ENCODE measurements around the gene POLR3GL. TPM values are rescaled to one million over a fixed set of nuclear protein-coding genes. Genes with fewer than 3 reads are reported as not detected.
A peak's percentile ranks its signal among the peaks of the same experiment; 100 is the strongest.

The POLR3GL gene
- total RNA-seq, 1 donor from 2014 or later, result 12.0 TPM

- Histone ChIP-seq H3K27ac (no peak overlapping the region), H3K36me3 (no peaks in the 10 kb centered on the region), H3K27me3 (peaks cover 35% of the 10 kb centered on the region), H3K4me1 (peaks cover 9% of the 10 kb centered on the region), H2AFZ (replicated peaks) (no peak overlapping the region), H3K9me3 (ENCODE audit: low read depth) (no peaks in the 10 kb centered on the region), H3K4me2 (no peak overlapping the region), H3K79me2 (ENCODE audit: low read depth) (no peaks in the 10 kb centered on the region), H3F3A (ENCODE audit: low read depth) (peaks cover 8% of the 10 kb centered on the region), H3K9ac (no peak overlapping the region), H3K4me3 (no peak overlapping the region), H4K20me1 (ENCODE audit: low read depth) (no peaks in the 10 kb centered on the region)
- Mint-ChIP-seq H3K27me3 (ENCODE audit: insufficient read depth, low read depth) (peaks cover 7% of the 10 kb centered on the region), H3K27ac (no peak overlapping the region), H3K4me1 (peaks cover 54% of the 10 kb centered on the region), H3K4me3 (no peak overlapping the region), H3K9me3 (no peaks in the 10 kb centered on the region), H3K36me3 (peaks cover 9% of the 10 kb centered on the region)
- TF ChIP-seq EZH2phosphoT487 (IDR thresholded peaks at IDR 0.05) (no peak), EZH2 (IDR thresholded peaks at IDR 0.05) (no peak), CTCF (IDR thresholded peaks at IDR 0.05) (no peak)
- no peak for DNase-seq (ENCODE audit: low spot score)
Measured at GRCh38 chr1:145953861-145954260, 10.6 kb upstream of the POLR3GL start.

DNA sequence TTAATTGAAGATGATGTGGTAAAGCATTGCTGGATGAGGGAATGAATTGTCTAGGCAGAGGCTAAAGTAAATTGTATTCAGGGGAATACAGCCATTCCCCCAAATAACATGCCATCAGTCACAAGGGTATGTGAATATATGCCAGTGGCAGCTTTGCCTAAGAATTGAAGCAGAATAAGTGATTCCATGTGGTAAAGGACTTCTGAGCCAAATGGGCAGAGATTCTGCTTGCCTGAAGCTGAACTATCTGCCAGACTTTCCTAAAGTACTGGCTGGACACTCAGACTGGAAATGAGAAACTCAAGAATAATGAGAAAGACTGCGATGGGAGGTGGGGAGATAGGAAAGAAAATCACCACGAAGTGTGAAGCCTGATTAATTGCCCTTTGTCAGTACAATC, 9.1 kb upstream of the POLR3GL start:
- no peaks in the 10 kb centered on the region for H4K20me1 ChIP-seq (ENCODE audit: low read depth)
- no peak for DNase-seq (ENCODE audit: low spot score)
- no peak overlapping the region for H3K9ac ChIP-seq
- no peaks in the 10 kb centered on the region for H3K9me3 ChIP-seq (ENCODE audit: low read depth)
- H3K9me3 Mint-ChIP-seq, result no peaks in the 10 kb centered on the region
- no peak overlapping the region for H3K4me2 ChIP-seq
- no peak overlapping the region for H3K4me3 ChIP-seq
- H3K27ac Mint-ChIP-seq, result no peak overlapping the region
- H3K79me2 ChIP-seq (ENCODE audit: low read depth), result no peaks in the 10 kb centered on the region
- peak overlapping the region; percentile 62 for H3K4me3 Mint-ChIP-seq
- H3F3A ChIP-seq (ENCODE audit: low read depth), result peaks cover 14% of the 10 kb centered on the region
- H3K36me3 Mint-ChIP-seq, result peaks cover 3% of the 10 kb centered on the region
- no peak overlapping the region for H2AFZ ChIP-seq (replicated peaks)
- H3K27me3 Mint-ChIP-seq (ENCODE audit: insufficient read depth, low read depth), result peaks cover 11% of the 10 kb centered on the region
- no peak overlapping the region for H3K27ac ChIP-seq
- TF ChIP-seq EZH2 (IDR thresholded peaks at IDR 0.05) (no peak), CTCF (IDR thresholded peaks at IDR 0.05) (no peak), EZH2phosphoT487 (IDR thresholded peaks at IDR 0.05) (no peak)
- H3K4me1 Mint-ChIP-seq, result peaks cover 58% of the 10 kb centered on the region
- no peaks in the 10 kb centered on the region for H3K36me3 ChIP-seq
- peaks cover 50% of the 10 kb centered on the region for H3K27me3 ChIP-seq
- peaks cover 9% of the 10 kb centered on the region for H3K4me1 ChIP-seq

- Mint-ChIP-seq H3K36me3 (peaks cover 3% of the 10 kb centered on the region), H3K4me3 (peak overlapping the region; percentile 90), H3K27ac (no peak overlapping the region), H3K9me3 (no peaks in the 10 kb centered on the region), H3K4me1 (peaks cover 53% of the 10 kb centered on the region), H3K27me3 (ENCODE audit: insufficient read depth, low read depth) (peaks cover 14% of the 10 kb centered on the region)
- Histone ChIP-seq H3K79me2 (ENCODE audit: low read depth) (no peaks in the 10 kb centered on the region), H2AFZ (replicated peaks) (no peak overlapping the region), H3K4me3 (peak overlapping the region; percentile 57), H3F3A (ENCODE audit: low read depth) (peaks cover 14% of the 10 kb centered on the region), H3K4me2 (peak overlapping the region; percentile 81), H3K4me1 (peaks cover 14% of the 10 kb centered on the region), H3K9me3 (ENCODE audit: low read depth) (no peaks in the 10 kb centered on the region), H3K27ac (no peak overlapping the region), H4K20me1 (ENCODE audit: low read depth) (no peaks in the 10 kb centered on the region), H3K36me3 (no peaks in the 10 kb centered on the region), H3K9ac (no peak overlapping the region), H3K27me3 (peaks cover 60% of the 10 kb centered on the region)
- no peak for DNase-seq (ENCODE audit: low spot score)
- TF ChIP-seq CTCF (IDR thresholded peaks at IDR 0.05) (no peak), EZH2 (IDR thresholded peaks at IDR 0.05) (no peak), EZH2phosphoT487 (IDR thresholded peaks at IDR 0.05) (no peak)
Measured at GRCh38 chr1:145956361-145956760, 8.1 kb upstream of the POLR3GL start.

Data from neural progenitor cell (in vitro differentiated cells).